H1 (cell line): Measurements from ENCODE around the gene TMEM120B. TPM values are rescaled to one million over a fixed set of nuclear protein-coding genes. Genes with fewer than 3 reads are reported as not detected.

Experiments
- ATF2 ChIP-seq: IDR thresholded peaks from 2 replicates; pipeline ENCODE4 v1.6.1; 2012; ENCODE audit warnings: low read length, inconsistent platforms
- KDM1A ChIP-seq: fragments of 200-600, 300-600 bp; sonication (generic); IDR thresholded peaks from 2 replicates; pipeline ENCODE4 v1.7.1; 2016; ENCODE audit warnings: mild to moderate bottlenecking, low read length, borderline replicate concordance
- PHF8 ChIP-seq: fragments of 200-600 bp; sonication (generic); conservative IDR thresholded peaks from 2 replicates; pipeline ENCODE4 v1.7.1; 2012; ENCODE audit warnings: low read depth, mild to moderate bottlenecking, inconsistent platforms, low read length, moderate library complexity
- SIN3A ChIP-seq, 2 experiments: IDR thresholded peaks in 1 of 2; conservative IDR thresholded peaks in 1 of 2; 2 replicates each; pipeline ENCODE4 v1.6.1; 2011 to 2012; ENCODE audit warnings: low read length in 2 of 2, improper control_type of control experiment in 1 of 2, low read depth in 1 of 2, mild to moderate bottlenecking in 1 of 2
- SRF ChIP-seq: IDR thresholded peaks from 2 replicates; pipeline ENCODE4 v1.6.1; 2011; ENCODE audit warnings: mild to moderate bottlenecking, low read depth, low read length, moderate library complexity
- SUZ12 ChIP-seq: fragments of 200-600 bp; sonication (generic); IDR thresholded peaks from 2 replicates; pipeline ENCODE4 v1.6.1; 2012; ENCODE audit warnings: mild to moderate bottlenecking, inconsistent platforms, low read length, moderate library complexity, mixed read lengths
- YY1 ChIP-seq: IDR thresholded peaks from 2 replicates; pipeline ENCODE4 v1.6.1; 2011; ENCODE audit warnings: low read depth, mild to moderate bottlenecking, low read length
- polyA plus RNA-seq, 7 experiments: library from polyadenylated mRNA; depleted of rRNA in 3 of 7; stranded (reverse) in 5 of 7; unstranded in 2 of 7; fragments of >200 nt in 5 of 7; fragments of 200-250 nt in 2 of 7; gene quantifications; 1 replicate in 5 of 7; 2 replicates in 1 of 7; 4 replicates in 1 of 7; pipeline versions ENCODE4 v1.2.1 to v1.2.3, GENCODE V29; 2011 to 2013; ENCODE audit warnings: missing spikeins in 2 of 7, mixed read lengths in 2 of 7
- total RNA-seq: library from RNA; stranded (reverse); fragmentation: NEBNext Ultra II Directional; extraction: Animal tissue kit (Norgen Biotek cat#: 25700); gene quantifications from 2 replicates; pipeline ENCODE4 v1.2.1, GENCODE V29; 2021

The TMEM120B gene
- total and polyA plus RNA-seq, 2 of the 8 experiments (the other 6 are each of a cell fraction or from before 2014, with no cell fraction given) = 22.0 to 29.1 TPM

- no peak for TF ChIP-seq SUZ12
- TF ChIP-seq YY1 = no peak
- no peak for TF ChIP-seq ATF2
- TF ChIP-seq SIN3A (conservative IDR thresholded peaks at IDR 0.05 in 1 of 2, IDR thresholded peaks at IDR 0.05 in 1 of 2; ENCODE audit: low read depth in 1 of 2, low read length in 2 of 2) = no peak
- TF ChIP-seq PHF8 = no peak
- TF ChIP-seq KDM1A = no peak
- no peak for TF ChIP-seq SRF
These were observed 102.7 kb downstream of the TMEM120B start (continued) for GRCh38 chr12:121815263-121815662.
